Glomerular visceral epithelial cell (primary cell): Measurements from ENCODE around the gene KCNG2.

ENCODE experiments used
- DNase-seq: peaks from one replicate; pipeline ENCODE4 v3.0.0-alpha.2; 2016; ENCODE audit errors: extremely low spot score

Gene KCNG2

GRCh38 chr18:79784965-79785770 is 12.6 kb upstream of the KCNG2 start:
- peak; percentile 80 for DNase-seq

GRCh38 chr18:79785831-79786230 is 11.9 kb upstream of the KCNG2 start:
- DNase-seq = no peak

DNA sequence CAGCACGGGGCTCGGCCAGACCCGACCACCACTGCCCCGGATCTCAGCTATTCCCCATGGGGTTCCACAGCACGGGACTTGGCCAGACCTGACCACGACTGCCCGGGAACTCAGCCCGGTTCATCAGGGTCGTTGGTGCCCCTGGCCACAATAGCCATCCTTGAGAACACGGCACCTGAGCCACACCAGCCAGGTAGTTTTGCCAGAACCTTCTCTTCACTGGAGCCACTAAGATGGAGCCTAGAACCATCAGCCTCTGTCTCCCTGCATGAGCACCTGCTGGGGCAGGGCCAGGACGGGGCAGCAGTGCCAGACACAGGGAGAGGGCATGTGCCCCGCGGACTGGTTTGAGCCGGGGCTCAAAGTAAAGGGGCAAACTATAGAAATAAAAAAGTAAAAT is 11.4 kb upstream of the KCNG2 start:
- DNase-seq = no peak

DNA sequence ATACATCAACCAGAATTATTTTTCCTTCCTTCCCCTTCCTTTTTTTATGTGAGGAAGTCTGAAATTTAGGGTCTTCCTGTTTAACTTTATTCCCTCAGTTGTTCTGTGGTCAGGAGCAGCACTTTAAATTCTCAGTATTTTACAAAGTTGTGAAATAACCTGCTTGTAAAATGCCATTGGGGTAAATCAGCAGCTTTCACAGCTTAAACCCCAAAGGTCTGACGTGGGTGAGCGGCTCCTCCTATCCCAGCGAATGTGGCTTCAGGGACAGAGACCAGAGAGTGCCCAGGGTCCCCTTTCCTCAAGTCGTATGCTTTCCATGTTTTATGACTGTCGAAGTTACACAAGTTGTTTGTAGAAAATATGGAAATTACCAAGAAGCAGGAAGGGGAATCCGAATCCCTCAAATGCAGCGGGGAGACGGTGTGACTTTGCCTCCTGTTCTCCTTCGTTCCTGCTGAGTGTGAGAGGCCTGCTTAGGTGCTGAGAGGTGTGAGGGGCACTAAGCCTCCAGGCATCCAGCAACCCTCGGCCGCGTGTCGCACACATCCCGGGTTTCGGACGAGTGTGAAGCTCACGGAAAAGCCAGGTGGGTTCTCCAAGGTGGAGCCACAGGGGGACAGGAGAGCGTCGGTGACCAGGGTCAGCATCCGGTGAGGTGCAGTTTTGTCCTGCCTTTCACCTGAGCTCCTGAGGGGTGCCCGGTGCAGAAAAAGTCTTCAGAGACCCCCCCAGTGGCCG is 10.8 kb upstream of the KCNG2 start:
- peak; percentile 10 for DNase-seq

DNA sequence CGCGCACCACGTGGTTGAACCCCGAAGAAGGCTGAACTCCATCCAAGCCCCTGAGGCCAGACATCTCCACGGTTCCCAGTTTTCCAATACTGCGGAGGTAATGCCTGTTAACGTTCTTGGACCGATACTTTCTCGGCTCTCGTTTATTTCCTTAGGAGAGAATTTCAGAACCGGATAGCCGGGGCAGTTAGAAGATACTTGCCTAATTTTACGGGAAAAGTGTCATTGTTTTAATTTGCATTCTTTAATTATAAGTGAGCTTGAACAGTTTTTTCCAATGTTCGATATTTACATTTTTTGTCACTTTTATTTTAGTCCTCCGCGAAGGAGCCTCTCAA is 10.2 kb upstream of the KCNG2 start:
- no peak for DNase-seq

DNA sequence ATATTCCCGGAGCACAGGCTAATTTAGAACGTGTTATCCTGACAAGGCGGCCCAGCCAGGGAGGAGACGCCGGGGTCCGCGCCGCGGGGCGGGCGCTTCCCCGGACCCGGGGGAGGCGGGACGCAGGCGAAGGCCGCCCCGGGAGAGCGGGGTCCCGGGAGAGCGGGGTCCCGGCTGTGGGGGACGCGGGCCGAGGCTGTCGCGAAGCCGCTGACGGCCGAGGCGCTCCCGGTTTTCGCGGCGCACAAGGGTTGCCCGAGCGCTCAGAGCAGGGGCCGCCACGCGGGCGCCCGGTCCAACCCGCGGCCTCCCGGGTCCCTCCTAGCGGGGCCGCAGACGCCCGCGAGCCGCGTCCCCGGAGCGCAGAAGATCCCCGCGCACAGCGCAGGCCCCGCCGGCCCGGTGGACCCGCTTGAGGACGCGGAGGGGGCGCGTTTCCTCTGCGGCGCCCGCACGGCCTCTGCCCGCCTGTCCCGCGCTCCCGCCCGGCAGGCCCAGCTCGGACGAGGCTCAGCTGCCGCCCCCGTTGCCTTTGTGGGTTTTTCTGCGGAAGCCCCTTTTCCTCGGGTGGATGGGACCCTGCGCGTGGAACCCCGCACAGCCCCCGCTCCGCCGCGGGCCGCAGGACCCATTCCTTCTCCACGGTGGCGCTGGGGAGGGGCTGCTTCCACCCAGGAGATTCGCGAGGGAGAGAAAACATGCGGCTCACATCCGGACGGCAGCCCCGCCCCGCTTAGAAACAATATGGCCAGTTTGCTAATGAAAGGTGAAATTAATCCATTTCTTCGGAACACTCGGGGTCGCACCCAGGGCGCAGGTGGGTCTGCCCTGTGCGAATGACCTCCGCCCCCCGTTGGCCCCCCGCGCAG is 9.6 kb upstream of the KCNG2 start:
- no peak for DNase-seq

GRCh38 chr18:79788734-79789085 is 9.0 kb upstream of the KCNG2 start:
- DNase-seq = no peak

DNA sequence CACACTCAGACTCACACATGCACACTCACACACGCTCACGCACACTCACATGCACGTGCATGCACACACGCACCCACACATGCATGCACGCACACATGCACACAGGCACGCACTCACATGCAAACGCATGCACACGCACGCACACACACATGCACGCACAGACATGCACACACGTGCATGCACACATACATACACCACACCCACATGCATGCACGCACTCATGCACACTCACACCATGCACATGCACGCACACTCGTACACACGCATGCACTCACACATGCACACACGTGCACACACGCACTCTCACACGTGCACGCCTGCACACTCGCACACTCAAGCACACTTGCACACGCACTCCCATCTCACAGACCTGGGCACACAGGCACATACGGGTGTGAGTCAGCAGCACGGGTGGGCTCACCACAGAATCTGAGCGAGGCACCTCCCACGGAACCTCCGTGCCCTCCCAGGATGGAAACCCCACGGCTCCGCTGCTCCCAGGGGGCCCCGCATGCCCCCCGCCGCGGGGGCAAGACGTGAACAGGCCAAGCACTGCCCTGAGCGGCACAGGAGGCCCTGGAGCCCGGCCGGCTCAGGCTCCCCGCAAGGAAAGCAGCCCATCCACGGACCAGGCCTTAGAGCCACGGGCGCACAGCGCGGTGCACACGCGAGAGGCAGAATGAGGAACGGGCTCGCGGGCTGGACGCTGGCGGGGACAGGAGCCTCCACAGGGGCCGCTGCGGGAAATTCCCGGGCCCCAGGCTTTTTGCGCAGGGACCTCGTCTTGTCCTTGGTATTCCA is 8.4 kb upstream of the KCNG2 start:
- DNase-seq = no peak

DNA sequence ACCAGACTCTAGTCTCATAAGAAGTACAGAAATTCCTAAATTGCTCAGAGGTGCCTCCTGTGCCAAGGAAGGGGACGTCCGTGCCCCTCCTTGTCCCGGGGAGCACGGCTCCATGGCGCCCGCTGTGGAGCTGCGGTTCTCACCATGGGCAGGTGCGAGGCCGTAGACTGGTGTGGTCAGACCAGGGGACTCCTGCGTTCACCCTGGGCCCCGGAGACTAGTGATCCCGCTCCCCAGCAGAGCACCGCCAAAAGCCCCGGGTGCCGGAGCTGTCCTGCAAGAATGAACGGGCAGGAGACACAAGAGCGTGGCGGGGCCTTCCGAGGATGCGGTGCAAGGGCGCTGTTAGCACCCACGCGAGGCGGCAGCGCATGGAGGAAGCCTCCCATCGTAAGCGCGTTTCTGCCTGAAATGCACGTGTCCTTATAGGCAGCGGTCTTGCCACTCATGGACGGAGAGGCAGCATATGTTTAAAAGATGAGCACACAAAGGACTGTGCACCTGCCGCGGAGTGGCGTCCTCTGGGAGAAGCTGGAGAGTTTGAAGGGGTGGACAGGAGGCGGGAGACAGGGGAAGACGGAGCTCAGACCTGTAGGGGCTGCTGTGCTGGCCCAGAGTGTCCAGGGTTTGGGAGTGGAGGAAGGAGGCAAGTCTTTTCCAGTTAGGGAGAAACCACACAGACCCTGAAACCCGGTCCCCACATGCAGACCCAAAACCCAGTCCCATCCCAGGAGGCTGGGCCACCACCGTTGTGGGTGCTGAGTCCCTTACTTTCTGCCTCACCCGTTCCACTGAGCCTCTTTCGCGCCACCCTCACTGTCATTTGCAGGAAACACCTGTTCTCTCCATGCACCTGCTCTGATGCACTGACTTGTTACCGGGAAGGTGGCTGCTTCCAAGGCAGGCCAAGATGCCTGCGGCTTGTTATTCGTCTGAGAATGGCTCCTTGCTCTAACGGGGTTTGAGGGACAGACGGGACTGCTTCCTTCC is 7.5 kb upstream of the KCNG2 start:
- DNase-seq = no peak

DNA sequence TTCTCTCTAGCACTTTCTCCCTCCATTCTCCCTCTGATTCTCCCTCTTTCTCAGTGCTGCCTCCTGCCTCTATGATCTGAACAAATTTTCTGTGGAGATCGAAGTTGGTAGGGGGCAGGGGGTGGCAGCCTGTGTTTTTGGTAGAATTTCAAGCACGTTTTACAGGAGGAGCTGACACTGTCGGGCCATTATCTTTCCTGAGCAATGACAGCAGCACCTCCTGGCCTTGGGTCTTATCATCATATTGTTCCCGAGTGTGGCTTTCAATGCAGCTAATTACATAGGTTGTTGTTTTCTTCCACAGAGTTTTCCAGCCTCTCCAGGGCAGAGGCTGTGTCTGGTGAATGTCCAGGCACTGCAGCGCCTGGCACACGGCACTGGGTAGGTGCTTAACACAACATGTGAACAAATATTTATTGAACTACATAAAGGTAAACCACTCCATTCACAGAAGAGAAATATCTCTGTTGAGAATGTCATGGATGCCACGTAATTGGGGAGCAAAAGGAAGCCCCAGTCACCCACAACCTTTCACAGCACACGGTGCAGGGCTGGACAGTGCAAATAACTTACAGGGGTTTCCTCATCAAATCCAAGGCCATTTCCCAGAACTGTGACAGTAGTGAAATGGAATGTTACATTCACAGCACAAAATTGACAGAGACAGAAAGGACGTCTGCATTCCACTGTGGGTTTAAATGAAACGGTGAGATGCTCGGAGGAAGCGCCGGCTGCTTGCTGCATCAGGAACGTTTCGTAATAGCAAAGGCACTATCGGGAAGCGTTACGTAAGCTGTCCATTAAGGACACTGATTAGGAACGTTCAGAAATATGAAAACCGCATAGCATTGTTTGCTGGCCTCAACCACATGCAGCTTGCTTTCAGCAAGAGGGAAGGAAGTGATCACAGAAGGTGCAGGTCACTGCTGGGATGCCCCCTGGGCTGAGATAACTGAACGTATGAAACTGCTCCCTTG is 6.5 kb upstream of the KCNG2 start:
- peak; percentile 94 for DNase-seq

GRCh38 chr18:79792096-79792987 is 5.4 kb upstream of the KCNG2 start:
- DNase-seq = no peak

- DNase-seq = no peak
Observed at GRCh38 chr18:79792988-79793355, 4.8 kb upstream of the KCNG2 start.

GRCh38 chr18:79794846-79795245 is 2.9 kb upstream of the KCNG2 start:
- DNase-seq = no peak

GRCh38 chr18:79795446-79795845 is 2.3 kb upstream of the KCNG2 start:
- no peak for DNase-seq

DNA sequence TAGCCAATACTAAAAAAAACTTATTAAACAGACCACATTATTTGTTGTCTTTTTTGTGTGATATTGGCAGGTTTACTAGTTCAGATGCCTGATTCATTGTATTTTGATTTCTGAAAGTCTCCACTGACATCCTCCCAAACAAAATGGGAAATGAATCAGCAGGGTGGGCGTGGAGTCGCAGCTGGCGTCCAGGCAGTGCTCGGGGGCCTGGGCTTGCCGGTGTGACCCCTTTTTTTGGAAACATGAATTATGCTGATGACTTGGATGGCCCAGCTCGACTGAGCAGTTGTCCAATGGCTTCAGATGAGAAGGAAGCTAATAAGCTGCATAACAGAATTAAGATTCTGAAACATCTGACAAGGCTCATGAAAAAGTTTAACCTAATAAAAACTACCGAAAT is 1.7 kb upstream of the KCNG2 start:
- DNase-seq = no peak

DNA sequence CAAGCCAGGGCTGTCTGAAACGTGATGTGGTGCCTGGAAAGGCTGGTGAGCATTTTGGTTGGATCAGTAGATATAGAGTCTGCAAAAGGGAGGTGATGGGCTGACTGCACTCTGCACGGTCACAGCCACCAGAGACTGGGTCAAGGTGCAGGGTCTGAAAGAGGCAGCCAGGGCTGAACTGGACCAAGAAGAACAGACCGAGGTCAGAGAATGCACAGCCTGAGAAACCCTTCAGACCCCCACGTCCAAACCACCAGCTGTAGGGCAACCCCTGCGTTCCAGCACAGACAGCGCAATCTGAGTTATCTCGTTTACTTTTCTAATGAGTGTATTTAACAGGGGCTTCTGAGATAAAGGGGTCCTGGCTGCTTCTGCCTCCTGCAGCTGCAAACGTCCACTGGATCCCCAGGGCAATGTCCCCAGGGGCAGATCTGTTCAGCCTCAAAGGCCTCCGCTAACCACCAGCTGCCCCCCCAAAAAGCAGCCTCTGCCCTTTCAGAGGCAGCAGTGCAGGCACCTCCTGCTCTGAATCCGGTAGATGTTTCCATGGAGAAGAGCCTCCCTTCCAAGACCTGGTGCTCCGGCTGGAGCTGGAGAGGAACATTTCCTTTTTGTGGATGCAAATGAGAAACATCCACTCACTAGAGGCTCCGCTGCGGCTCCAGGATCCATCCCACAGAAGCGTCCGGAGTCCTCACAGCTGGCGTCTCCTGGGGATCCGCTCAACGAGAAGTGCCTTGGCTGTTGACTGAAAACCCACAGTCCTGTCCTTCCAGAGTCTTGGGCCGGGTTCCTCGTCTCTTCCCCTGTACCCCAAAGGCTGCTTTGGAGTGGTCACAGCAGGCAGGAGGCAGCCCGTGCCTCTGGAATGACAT is 970 bp upstream of the KCNG2 start:
- DNase-seq = no peak

DNA sequence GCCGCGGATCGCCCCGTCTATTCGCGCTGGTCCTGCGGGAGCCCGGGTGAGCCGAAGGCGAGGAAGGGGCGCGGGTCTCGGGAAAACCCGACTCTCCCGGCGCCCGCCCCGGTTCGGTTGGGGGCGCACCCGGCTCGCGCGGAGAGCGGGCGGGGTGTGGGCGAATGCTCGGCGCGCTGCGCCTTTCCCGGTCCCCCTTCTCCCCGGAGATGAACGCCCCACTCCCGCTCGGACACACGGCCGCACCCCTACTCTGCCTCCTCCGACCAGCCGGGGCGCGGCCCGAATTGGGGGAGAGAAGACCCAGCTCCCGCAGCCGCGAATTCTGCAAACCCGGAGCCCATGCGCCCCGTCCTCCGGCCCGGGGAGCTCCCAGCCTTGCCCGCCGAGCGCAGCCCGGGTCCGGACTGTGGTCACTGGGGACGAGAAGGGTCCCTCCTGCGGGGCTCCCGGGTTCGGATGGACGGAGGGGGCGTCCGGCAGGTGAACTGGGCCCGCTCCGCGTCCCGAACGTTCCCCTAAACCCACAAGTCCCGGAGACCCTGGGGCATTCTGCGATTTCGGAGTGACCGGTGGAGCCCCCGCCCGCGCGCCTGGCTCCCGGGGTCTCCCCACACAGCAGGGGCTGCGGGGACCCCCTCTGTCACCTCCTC is 734 bp downstream of the KCNG2 start:
- DNase-seq = no peak
